ENCODE results near the gene S100A1.
A peak's percentile ranks its signal among the peaks of the same experiment; 100 is the strongest.

The S100A1 gene

DNA sequence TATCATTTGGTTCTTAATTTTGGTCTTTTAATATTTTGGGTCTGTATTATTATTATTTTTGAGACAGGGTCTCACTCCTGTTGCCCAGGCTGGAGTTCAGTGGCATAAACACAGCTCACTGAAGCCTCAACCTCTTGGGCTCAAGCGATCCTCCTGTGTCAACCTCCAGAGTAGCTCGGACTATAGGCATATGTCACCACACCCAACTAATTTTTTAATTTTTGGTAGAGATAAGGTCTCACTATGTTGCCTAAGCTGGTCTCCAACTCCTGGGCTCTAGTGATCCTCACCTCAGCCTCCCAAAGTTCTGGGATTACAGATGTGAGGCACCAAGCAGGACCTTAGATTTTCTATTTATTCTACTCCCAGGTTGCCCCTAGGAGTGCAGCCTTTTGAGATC lies 45.3 kb downstream of the S100A1 start:
- no peak overlapping the region for H3K4me3 ChIP-seq (ENCODE audit: low read length, poor library complexity, severe bottlenecking)
- peaks cover 9% of the 10 kb centered on the region for H3F3A ChIP-seq (ENCODE audit: low read depth)
- H4K20me1 ChIP-seq (ENCODE audit: insufficient read depth, low read length, poor library complexity, severe bottlenecking), result peaks cover 22% of the 10 kb centered on the region
- peaks cover 8% of the 10 kb centered on the region for H3K27me3 ChIP-seq (ENCODE audit: insufficient read depth, low read length, poor library complexity, severe bottlenecking)
- no peak overlapping the region for H2AFZ ChIP-seq (ENCODE audit: low read length)
- peaks cover 8% of the 10 kb centered on the region for H3K36me3 ChIP-seq (ENCODE audit: insufficient read depth, low read length)
- TF ChIP-seq EZH2phosphoT487 (IDR thresholded peaks at IDR 0.05; ENCODE audit: borderline replicate concordance), result no peak
- TF ChIP-seq, protein P1, sequence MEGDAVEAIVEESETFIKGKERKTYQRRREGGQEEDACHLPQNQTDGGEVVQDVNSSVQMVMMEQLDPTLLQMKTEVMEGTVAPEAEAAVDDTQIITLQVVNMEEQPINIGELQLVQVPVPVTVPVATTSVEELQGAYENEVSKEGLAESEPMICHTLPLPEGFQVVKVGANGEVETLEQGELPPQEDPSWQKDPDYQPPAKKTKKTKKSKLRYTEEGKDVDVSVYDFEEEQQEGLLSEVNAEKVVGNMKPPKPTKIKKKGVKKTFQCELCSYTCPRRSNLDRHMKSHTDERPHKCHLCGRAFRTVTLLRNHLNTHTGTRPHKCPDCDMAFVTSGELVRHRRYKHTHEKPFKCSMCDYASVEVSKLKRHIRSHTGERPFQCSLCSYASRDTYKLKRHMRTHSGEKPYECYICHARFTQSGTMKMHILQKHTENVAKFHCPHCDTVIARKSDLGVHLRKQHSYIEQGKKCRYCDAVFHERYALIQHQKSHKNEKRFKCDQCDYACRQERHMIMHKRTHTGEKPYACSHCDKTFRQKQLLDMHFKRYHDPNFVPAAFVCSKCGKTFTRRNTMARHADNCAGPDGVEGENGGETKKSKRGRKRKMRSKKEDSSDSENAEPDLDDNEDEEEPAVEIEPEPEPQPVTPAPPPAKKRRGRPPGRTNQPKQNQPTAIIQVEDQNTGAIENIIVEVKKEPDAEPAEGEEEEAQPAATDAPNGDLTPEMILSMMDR (conservative IDR thresholded peaks at IDR 0.05; ENCODE audit: low read length), result no peak
- no peak overlapping the region for H3K9ac ChIP-seq (ENCODE audit: low read depth, low read length, poor library complexity, severe bottlenecking)
- H3K4me1 ChIP-seq (ENCODE audit: insufficient read depth, low read length, poor library complexity, severe bottlenecking), result peaks cover 13% of the 10 kb centered on the region
- peaks cover 23% of the 10 kb centered on the region for H3K79me2 ChIP-seq (ENCODE audit: insufficient read depth, low read length)
- H3K4me2 ChIP-seq (ENCODE audit: low read depth, low read length, poor library complexity, severe bottlenecking), result no peak overlapping the region
- no peaks in the 10 kb centered on the region for H3K9me2 ChIP-seq (replicated peaks; ENCODE audit: low read depth, low read length)
- H3K9me3 ChIP-seq (ENCODE audit: insufficient read depth, low read depth, low read length), result no peaks in the 10 kb centered on the region

DNA sequence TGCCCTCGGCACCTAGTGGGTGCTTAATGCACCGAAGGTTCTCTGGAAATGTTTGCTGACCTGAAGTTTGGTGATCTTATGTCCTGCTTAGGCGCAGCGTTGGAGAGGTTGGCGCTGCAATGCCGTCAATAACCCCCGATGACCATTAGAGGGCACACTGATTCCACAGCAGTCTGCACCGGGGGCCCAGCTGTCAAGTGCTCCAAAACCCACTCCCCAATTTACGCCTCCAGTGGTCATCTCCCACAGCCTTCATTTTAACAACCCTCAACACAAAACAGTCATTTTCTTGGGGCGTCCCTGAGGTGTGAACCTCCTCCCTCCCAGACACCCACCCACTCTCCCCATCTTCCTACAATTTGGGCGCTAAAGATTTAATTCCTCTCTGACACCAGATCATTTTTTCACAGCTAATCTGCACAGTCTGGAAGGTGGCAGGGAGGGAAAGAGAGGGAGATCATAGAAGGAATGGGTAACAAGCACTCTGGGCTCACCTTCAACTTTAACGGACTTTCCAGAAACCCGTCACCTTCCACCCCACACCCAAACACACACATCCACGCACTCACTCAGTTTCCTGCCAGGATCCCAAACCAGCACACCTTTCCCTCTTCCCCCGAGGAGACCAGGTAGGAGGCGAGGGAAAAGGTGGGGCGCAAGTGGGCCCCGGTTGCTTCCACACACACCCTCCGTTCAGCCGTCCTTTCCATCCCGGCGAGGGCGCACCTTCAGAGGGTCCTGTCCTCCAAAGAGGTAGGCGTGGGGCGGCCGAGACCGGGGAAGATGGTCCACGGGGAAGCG lies 49.7 kb downstream of the S100A1 start:
- no peaks in the 10 kb centered on the region for H3K9me2 ChIP-seq (replicated peaks; ENCODE audit: low read depth, low read length)
- no peak overlapping the region for H3K4me3 ChIP-seq (ENCODE audit: low read length, poor library complexity, severe bottlenecking)
- H3K4me2 ChIP-seq (ENCODE audit: low read depth, low read length, poor library complexity, severe bottlenecking), result no peak overlapping the region
- no peaks in the 10 kb centered on the region for H3F3A ChIP-seq (ENCODE audit: low read depth)
- no peaks in the 10 kb centered on the region for H3K79me2 ChIP-seq (ENCODE audit: insufficient read depth, low read length)
- H3K36me3 ChIP-seq (ENCODE audit: insufficient read depth, low read length), result no peaks in the 10 kb centered on the region
- peak overlapping the region; percentile 91 for H2AFZ ChIP-seq (ENCODE audit: low read length)
- TF ChIP-seq EZH2phosphoT487 (IDR thresholded peaks at IDR 0.05; ENCODE audit: borderline replicate concordance), result no peak
- TF ChIP-seq, protein P1 (conservative IDR thresholded peaks at IDR 0.05; ENCODE audit: low read length), result peak; percentile 97
- no peak overlapping the region for H3K9ac ChIP-seq (ENCODE audit: low read depth, low read length, poor library complexity, severe bottlenecking)
- no peaks in the 10 kb centered on the region for H3K9me3 ChIP-seq (ENCODE audit: insufficient read depth, low read depth, low read length)
- no peaks in the 10 kb centered on the region for H4K20me1 ChIP-seq (ENCODE audit: insufficient read depth, low read length, poor library complexity, severe bottlenecking)
- no peaks in the 10 kb centered on the region for H3K4me1 ChIP-seq (ENCODE audit: insufficient read depth, low read length, poor library complexity, severe bottlenecking)
- no peaks in the 10 kb centered on the region for H3K27me3 ChIP-seq (ENCODE audit: insufficient read depth, low read length, poor library complexity, severe bottlenecking)

DNA sequence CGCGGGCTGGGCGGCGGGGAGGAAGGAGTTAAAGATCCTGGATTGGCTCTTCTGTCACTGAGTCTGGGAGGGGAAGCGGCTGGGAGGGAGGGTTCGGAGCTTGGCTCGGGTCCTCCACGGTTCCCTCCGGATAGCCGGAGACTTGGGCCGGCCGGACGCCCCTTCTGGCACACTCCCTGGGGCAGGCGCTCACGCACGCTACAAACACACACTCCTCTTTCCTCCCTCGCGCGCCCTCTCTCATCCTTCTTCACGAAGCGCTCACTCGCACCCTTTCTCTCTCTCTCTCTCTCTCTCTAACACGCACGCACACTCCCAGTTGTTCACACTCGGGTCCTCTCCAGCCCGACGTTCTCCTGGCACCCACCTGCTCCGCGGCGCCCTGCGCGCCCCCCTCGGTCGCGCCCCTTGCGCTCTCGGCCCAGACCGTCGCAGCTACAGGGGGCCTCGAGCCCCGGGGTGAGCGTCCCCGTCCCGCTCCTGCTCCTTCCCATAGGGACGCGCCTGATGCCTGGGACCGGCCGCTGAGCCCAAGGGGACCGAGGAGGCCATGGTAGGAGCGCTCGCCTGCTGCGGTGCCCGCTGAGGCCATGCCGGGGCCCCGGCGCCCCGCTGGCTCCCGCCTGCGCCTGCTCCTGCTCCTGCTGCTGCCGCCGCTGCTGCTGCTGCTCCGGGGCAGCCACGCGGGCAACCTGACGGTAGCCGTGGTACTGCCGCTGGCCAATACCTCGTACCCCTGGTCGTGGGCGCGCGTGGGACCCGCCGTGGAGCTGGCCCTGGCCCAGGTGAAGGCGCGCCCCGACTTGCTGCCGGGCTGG lies 50.5 kb downstream of the S100A1 start, which contains the start of gene NPR1:
NPR1 (plus strand) TSS at position 170 of the 818 bp plus-strand sequence; CDS start at position 591, 421 bp downstream.
- Histone ChIP-seq H4K20me1 (ENCODE audit: insufficient read depth, low read length, poor library complexity, severe bottlenecking) (no peaks in the 10 kb centered on the region), H3K9ac (ENCODE audit: low read depth, low read length, poor library complexity, severe bottlenecking) (no peak within 1 kb of the TSS), H3K36me3 (ENCODE audit: insufficient read depth, low read length) (no peaks in the 10 kb centered on the region), H3K4me2 (ENCODE audit: low read depth, low read length, poor library complexity, severe bottlenecking) (no peak within 1 kb of the TSS), H2AFZ (ENCODE audit: low read length) (peak within 1 kb of the TSS; percentile 91), H3K79me2 (ENCODE audit: insufficient read depth, low read length) (no peaks in the 10 kb centered on the region), H3K4me1 (ENCODE audit: insufficient read depth, low read length, poor library complexity, severe bottlenecking) (no peaks in the 10 kb centered on the region), H3K27me3 (ENCODE audit: insufficient read depth, low read length, poor library complexity, severe bottlenecking) (no peaks in the 10 kb centered on the region), H3F3A (ENCODE audit: low read depth) (no peaks in the 10 kb centered on the region), H3K9me3 (ENCODE audit: insufficient read depth, low read depth, low read length) (no peaks in the 10 kb centered on the region), H3K4me3 (ENCODE audit: low read length, poor library complexity, severe bottlenecking) (no peak within 1 kb of the TSS), H3K9me2 (replicated peaks; ENCODE audit: low read depth, low read length) (no peaks in the 10 kb centered on the region)
- TF ChIP-seq EZH2phosphoT487 (IDR thresholded peaks at IDR 0.05; ENCODE audit: borderline replicate concordance), result no peak
- TF ChIP-seq, protein P1 (conservative IDR thresholded peaks at IDR 0.05; ENCODE audit: low read length), result no peak

Measured in Loucy (cell line).